A673 (cell line): ENCODE results near the gene RFFL. TPM values are rescaled to one million over a fixed set of nuclear protein-coding genes. Genes with fewer than 3 reads are reported as not detected.

Source experiments
- BruUV-seq: library from RNA; stranded (reverse); fragments of 400-500 nt; replicated peaks from 2 replicates; lab custom pipeline; 2021; lab: Mats Ljungman, UMichigan
- CTCF ChIA-PET: fragments of 300-600 bp; sonication (Branson Sonifier 250); formaldehyde crosslinking; loops from one replicate; lab custom pipeline; 2022; ENCODE audit warnings: antibody characterized with exemption; lab: Charles Lee
- POLR2A ChIA-PET: fragments of 300-600 bp; sonication (Branson Sonifier 250); formaldehyde crosslinking; loops from one replicate; lab custom pipeline; 2022; ENCODE audit warnings: antibody characterized with exemption; ENCODE audit not compliant: low non-redundant PET; lab: Charles Lee
- DNase-seq: peaks from one replicate; pipeline ENCODE4 v3.0.0-alpha.2; 2015; ENCODE audit warnings: low spot score
- H3K27ac ChIP-seq: fragments of 200-600 bp; sonication (generic); 2 replicates; pipeline ENCODE4 v1.5.1; 2016; ENCODE audit warnings: mixed run types, low read depth, mild to moderate bottlenecking, mixed read lengths, antibody characterized with exemption, low read length; ENCODE audit not compliant: poor library complexity, severe bottlenecking
- H3K27me3 ChIP-seq: fragments of 200-600 bp; sonication (generic); replicated peaks from 2 replicates; pipeline ENCODE4 v1.6.1; 2017; ENCODE audit warnings: mixed run types, low read depth, mild to moderate bottlenecking, mixed read lengths, antibody characterized with exemption, low read length; ENCODE audit not compliant: insufficient read depth, poor library complexity
- H3K36me3 ChIP-seq: fragments of 200-600 bp; sonication (generic); 2 replicates; pipeline ENCODE4 v1.6.1; 2016; ENCODE audit warnings: mixed run types, mild to moderate bottlenecking, mixed read lengths, antibody characterized with exemption, low read length; ENCODE audit not compliant: insufficient read depth, poor library complexity, severe bottlenecking
- H3K4me1 ChIP-seq: fragments of 200-600 bp; sonication (generic); 2 replicates; pipeline ENCODE4 v1.6.1; 2017; ENCODE audit warnings: mixed run types, mild to moderate bottlenecking, mixed read lengths, antibody characterized with exemption, low read length; ENCODE audit not compliant: insufficient read depth, poor library complexity, severe bottlenecking
- H3K4me3 ChIP-seq: fragments of 200-600 bp; sonication (generic); 2 replicates; pipeline ENCODE4 v1.5.1; 2016; ENCODE audit warnings: low read depth, mixed run types, mild to moderate bottlenecking, mixed read lengths, low read length; ENCODE audit not compliant: poor library complexity, severe bottlenecking
- H3K9me3 ChIP-seq: fragments of 200-600 bp; sonication (generic); 2 replicates; pipeline ENCODE4 v1.6.1; 2016; ENCODE audit warnings: mixed run types, low read depth, mild to moderate bottlenecking, mixed read lengths, antibody characterized with exemption, low read length; ENCODE audit not compliant: poor library complexity, severe bottlenecking
- CTCF ChIP-seq: fragments of 300-800, 200-600 bp; sonication (generic); conservative IDR thresholded peaks from 2 replicates; pipeline ENCODE4 v1.5.1; 2017; ENCODE audit warnings: low read depth, mild to moderate bottlenecking, antibody characterized with exemption, low read length, moderate library complexity, mixed read lengths
- EZH2 ChIP-seq: fragments of 200-600 bp; sonication (generic); IDR thresholded peaks from 2 replicates; pipeline ENCODE4 v1.6.1; 2017; ENCODE audit warnings: borderline replicate concordance, low read depth, mild to moderate bottlenecking, mixed read lengths, antibody characterized with exemption, low read length; ENCODE audit not compliant: poor library complexity, severe bottlenecking
- intact Hi-C: fragments of 100-400 bp; cut with micrococcal nuclease; formaldehyde crosslinking; loops from one replicate; pipeline ENCODE4 v1.10.0; 2022; ENCODE audit not compliant: unreplicated experiment
- total RNA-seq: library from RNA; stranded (reverse); gene quantifications from 2 replicates; pipeline ENCODE4 v1.2.3, GENCODE V29; 2021

Gene RFFL
- total RNA-seq, 1 experiment from 2014 or later: 10.5 TPM

- no peaks in the 10 kb centered on the region for H3K9me3 ChIP-seq
- no TSS peak for BruUV-seq
- no peaks in the 10 kb centered on the region for H3K27me3 ChIP-seq
- no peak overlapping the region for H3K27ac ChIP-seq
- ChIA-PET POLR2A (no interaction called here), CTCF (no interaction called here)
- no peaks in the 10 kb centered on the region for H3K4me1 ChIP-seq
- intact Hi-C loops: no loop called here
- no peaks in the 10 kb centered on the region for H3K36me3 ChIP-seq
- no peak overlapping the region for H3K4me3 ChIP-seq
- no peak for DNase-seq
- TF ChIP-seq EZH2: no peak
- no peak for TF ChIP-seq CTCF
Measured at GRCh38 chr17:35050170-35050569, 13.3 kb downstream of the RFFL start.

- POLR2A ChIA-PET: no interaction called here
- intact Hi-C loops: no loop called here
- no peak for TF ChIP-seq EZH2
- no peak for TF ChIP-seq CTCF
- Histone ChIP-seq H3K9me3 (no peaks in the 10 kb centered on the region), H3K27ac (no peak overlapping the region), H3K27me3 (no peaks in the 10 kb centered on the region), H3K36me3 (no peaks in the 10 kb centered on the region), H3K4me1 (no peaks in the 10 kb centered on the region), H3K4me3 (no peak overlapping the region)
- BruUV-seq: no TSS peak
- DNase-seq: no peak
- CTCF ChIA-PET: no interaction called here
Measured at GRCh38 chr17:35048685-35049379, 14.7 kb downstream of the RFFL start.

GRCh38 chr17:35046740-35047283 is 16.7 kb downstream of the RFFL start:
- POLR2A ChIA-PET: no interaction called here
- intact Hi-C loops: no loop called here
- Histone ChIP-seq H3K4me3 (peak overlapping the region; percentile 21), H3K4me1 (no peaks in the 10 kb centered on the region), H3K27ac (no peak overlapping the region), H3K9me3 (no peaks in the 10 kb centered on the region), H3K27me3 (no peaks in the 10 kb centered on the region), H3K36me3 (no peaks in the 10 kb centered on the region)
- no TSS peak for BruUV-seq
- no peak for TF ChIP-seq CTCF
- DNase-seq: peak; percentile 56
- CTCF ChIA-PET: no interaction called here
